HG03354 (cell line): Measurements from ENCODE around the gene ZNF578.
"Not testable (repeated sequence)": the region's sequence is repeated elsewhere in the genome, so short reads cannot be mapped to it uniquely, and the experiment has no call there.

Experiments used
- ATAC-seq: cut with Tn5 transposase; IDR thresholded peaks from one replicate; pipeline ENCODE4 v1.9.1; 2021; ENCODE audit warnings: mild to moderate bottlenecking; ENCODE audit not compliant: unreplicated experiment, poor library complexity, severe bottlenecking

The ZNF578 gene

GRCh38 chr19:52453324-52454094, at the start of gene ZNF578:
TSS of gene ZNF578 (plus strand) at chr19:52453553. CDS start at chr19:52501846, 48,293 bp downstream.
- no peak for ATAC-seq

- ATAC-seq, result no peak
These were observed 43.1 kb upstream of the ZNF578 start for GRCh38 chr19:52410276-52410675.

- no peak for ATAC-seq
These were observed 37.6 kb upstream of the ZNF578 start for GRCh38 chr19:52415711-52416110.

GRCh38 chr19:52428937-52429336, 24.4 kb upstream of the ZNF578 start, which contains the start of gene ZNF534:
TSS of gene ZNF534 (plus strand) at chr19:52429148. CDS start at chr19:52431475, 2,327 bp downstream.
- ATAC-seq, result no peak

GRCh38 chr19:52442179-52442578, 11.2 kb upstream of the ZNF578 start:
- no peak for ATAC-seq

- ATAC-seq, result no peak
These were observed 8.8 kb upstream of the ZNF578 start for GRCh38 chr19:52444506-52444905.

- no peak for ATAC-seq
These were observed 2.1 kb upstream of the ZNF578 start for GRCh38 chr19:52451241-52451640.

GRCh38 chr19:52464798-52465470, 11.6 kb downstream of the ZNF578 start:
- ATAC-seq, result no peak

- ATAC-seq, result no peak
These were observed 20.4 kb downstream of the ZNF578 start for GRCh38 chr19:52473655-52474350.

GRCh38 chr19:52474351-52475127, 21.2 kb downstream of the ZNF578 start:
- no peak for ATAC-seq

- not testable (repeated sequence) for ATAC-seq
These were observed 30.9 kb downstream of the ZNF578 start for GRCh38 chr19:52484111-52484743.

- not testable (repeated sequence) for ATAC-seq
These were observed 31.7 kb downstream of the ZNF578 start for GRCh38 chr19:52485064-52485463.

- not testable (repeated sequence) for ATAC-seq
These were observed 32.3 kb downstream of the ZNF578 start for GRCh38 chr19:52485561-52486240.

GRCh38 chr19:52492201-52492993, 39.0 kb downstream of the ZNF578 start:
- ATAC-seq, result no peak

GRCh38 chr19:52492994-52493470, 39.7 kb downstream of the ZNF578 start:
- ATAC-seq, result no peak

- ATAC-seq, result no peak
These were observed 41.2 kb downstream of the ZNF578 start for GRCh38 chr19:52494518-52494917.

- no peak for ATAC-seq
These were observed 45.2 kb downstream of the ZNF578 start for GRCh38 chr19:52498571-52498970.

GRCh38 chr19:52500474-52500873, 47.1 kb downstream of the ZNF578 start:
- ATAC-seq, result not testable (repeated sequence)
